H1 (cell line): ENCODE measurements around the gene ZNF606. TPM values are rescaled to one million over a fixed set of nuclear protein-coding genes. Genes with fewer than 3 reads are reported as not detected.

Experiments
- CBX8 ChIP-seq: fragments of 300-800, 300-1000 bp; sonication (generic); IDR thresholded peaks from 2 replicates; pipeline ENCODE4 v1.7.1; 2016; ENCODE audit warnings: low read depth, low read length, borderline replicate concordance
- FOSL1 ChIP-seq: IDR thresholded peaks from 2 replicates; pipeline ENCODE4 v1.6.1; 2011; ENCODE audit warnings: mild to moderate bottlenecking, low read depth, low read length, moderate library complexity; ENCODE audit not compliant: insufficient read depth
- KDM4A ChIP-seq: IDR thresholded peaks from one replicate; pipeline ENCODE4 v1.7.1; 2012; ENCODE audit warnings: low read depth, mild to moderate bottlenecking, moderate library complexity, low read length, inconsistent platforms; ENCODE audit not compliant: severe bottlenecking
- POU5F1 ChIP-seq: IDR thresholded peaks from 2 replicates; pipeline ENCODE4 v1.6.1; 2011; ENCODE audit warnings: low read depth, mild to moderate bottlenecking, low read length, moderate library complexity
- SIRT6 ChIP-seq: IDR thresholded peaks from one replicate; pipeline ENCODE4 v1.7.1; 2012; ENCODE audit warnings: low read length, inconsistent platforms
- SIX5 ChIP-seq: IDR thresholded peaks from 2 replicates; pipeline ENCODE4 v1.6.1; 2011; ENCODE audit warnings: mild to moderate bottlenecking, low read depth, low read length
- SP2 ChIP-seq: IDR thresholded peaks from 2 replicates; pipeline ENCODE4 v1.6.1; 2012; ENCODE audit warnings: mild to moderate bottlenecking, low read length, inconsistent platforms
- SP4 ChIP-seq: IDR thresholded peaks from 2 replicates; pipeline ENCODE4 v1.6.1; 2012; ENCODE audit warnings: low read length, inconsistent platforms
- SRF ChIP-seq: IDR thresholded peaks from 2 replicates; pipeline ENCODE4 v1.6.1; 2011; ENCODE audit warnings: mild to moderate bottlenecking, low read depth, low read length, moderate library complexity
- polyA plus RNA-seq, 7 experiments: library from polyadenylated mRNA; depleted of rRNA in 3 of 7; stranded (reverse) in 5 of 7; unstranded in 2 of 7; fragments of >200 nt in 5 of 7; fragments of 200-250 nt in 2 of 7; gene quantifications; 1 replicate in 5 of 7; 2 replicates in 1 of 7; 4 replicates in 1 of 7; pipeline versions ENCODE4 v1.2.1 to v1.2.3, GENCODE V29; 2011 to 2013; ENCODE audit warnings: missing spikeins in 2 of 7, mixed read lengths in 2 of 7
- total RNA-seq: library from RNA; stranded (reverse); fragmentation: NEBNext Ultra II Directional; extraction: Animal tissue kit (Norgen Biotek cat#: 25700); gene quantifications from 2 replicates; pipeline ENCODE4 v1.2.1, GENCODE V29; 2021
- TF ChIP-seq, protein P1 (sequence below): fragments of 300-600 bp; sonication (generic); IDR thresholded peaks from 2 replicates; pipeline ENCODE4 v1.7.1; 2012; ENCODE audit warnings: low read length, moderate library complexity, mild to moderate bottlenecking, inconsistent platforms; ENCODE audit not compliant: insufficient replicate concordance

ZNF606 gene
- total and polyA plus RNA-seq, 2 of the 8 experiments (the other 6 are each of a cell fraction or from before 2014, with no cell fraction given), result 5.2 to 19.3 TPM

DNA sequence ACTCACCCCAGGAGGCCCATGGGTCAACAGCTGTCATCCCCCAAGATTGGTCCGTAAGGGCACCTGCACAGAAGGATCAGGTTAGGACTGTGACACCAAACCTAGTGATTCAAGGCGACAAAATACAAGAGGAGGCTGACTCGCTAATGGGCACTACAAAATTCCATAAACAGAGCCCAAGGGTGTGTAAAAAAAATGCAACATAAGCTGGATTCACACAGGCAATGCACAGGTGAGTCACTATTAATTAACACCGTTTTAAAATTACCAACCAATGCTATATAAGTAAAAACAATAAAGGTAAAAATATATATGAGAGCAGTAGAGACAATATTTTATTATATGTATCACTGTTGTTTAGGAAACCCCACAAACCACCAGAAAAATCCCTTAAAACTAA lies 1.9 kb downstream of the ZNF606 start (continued):
- TF ChIP-seq, protein P1, sequence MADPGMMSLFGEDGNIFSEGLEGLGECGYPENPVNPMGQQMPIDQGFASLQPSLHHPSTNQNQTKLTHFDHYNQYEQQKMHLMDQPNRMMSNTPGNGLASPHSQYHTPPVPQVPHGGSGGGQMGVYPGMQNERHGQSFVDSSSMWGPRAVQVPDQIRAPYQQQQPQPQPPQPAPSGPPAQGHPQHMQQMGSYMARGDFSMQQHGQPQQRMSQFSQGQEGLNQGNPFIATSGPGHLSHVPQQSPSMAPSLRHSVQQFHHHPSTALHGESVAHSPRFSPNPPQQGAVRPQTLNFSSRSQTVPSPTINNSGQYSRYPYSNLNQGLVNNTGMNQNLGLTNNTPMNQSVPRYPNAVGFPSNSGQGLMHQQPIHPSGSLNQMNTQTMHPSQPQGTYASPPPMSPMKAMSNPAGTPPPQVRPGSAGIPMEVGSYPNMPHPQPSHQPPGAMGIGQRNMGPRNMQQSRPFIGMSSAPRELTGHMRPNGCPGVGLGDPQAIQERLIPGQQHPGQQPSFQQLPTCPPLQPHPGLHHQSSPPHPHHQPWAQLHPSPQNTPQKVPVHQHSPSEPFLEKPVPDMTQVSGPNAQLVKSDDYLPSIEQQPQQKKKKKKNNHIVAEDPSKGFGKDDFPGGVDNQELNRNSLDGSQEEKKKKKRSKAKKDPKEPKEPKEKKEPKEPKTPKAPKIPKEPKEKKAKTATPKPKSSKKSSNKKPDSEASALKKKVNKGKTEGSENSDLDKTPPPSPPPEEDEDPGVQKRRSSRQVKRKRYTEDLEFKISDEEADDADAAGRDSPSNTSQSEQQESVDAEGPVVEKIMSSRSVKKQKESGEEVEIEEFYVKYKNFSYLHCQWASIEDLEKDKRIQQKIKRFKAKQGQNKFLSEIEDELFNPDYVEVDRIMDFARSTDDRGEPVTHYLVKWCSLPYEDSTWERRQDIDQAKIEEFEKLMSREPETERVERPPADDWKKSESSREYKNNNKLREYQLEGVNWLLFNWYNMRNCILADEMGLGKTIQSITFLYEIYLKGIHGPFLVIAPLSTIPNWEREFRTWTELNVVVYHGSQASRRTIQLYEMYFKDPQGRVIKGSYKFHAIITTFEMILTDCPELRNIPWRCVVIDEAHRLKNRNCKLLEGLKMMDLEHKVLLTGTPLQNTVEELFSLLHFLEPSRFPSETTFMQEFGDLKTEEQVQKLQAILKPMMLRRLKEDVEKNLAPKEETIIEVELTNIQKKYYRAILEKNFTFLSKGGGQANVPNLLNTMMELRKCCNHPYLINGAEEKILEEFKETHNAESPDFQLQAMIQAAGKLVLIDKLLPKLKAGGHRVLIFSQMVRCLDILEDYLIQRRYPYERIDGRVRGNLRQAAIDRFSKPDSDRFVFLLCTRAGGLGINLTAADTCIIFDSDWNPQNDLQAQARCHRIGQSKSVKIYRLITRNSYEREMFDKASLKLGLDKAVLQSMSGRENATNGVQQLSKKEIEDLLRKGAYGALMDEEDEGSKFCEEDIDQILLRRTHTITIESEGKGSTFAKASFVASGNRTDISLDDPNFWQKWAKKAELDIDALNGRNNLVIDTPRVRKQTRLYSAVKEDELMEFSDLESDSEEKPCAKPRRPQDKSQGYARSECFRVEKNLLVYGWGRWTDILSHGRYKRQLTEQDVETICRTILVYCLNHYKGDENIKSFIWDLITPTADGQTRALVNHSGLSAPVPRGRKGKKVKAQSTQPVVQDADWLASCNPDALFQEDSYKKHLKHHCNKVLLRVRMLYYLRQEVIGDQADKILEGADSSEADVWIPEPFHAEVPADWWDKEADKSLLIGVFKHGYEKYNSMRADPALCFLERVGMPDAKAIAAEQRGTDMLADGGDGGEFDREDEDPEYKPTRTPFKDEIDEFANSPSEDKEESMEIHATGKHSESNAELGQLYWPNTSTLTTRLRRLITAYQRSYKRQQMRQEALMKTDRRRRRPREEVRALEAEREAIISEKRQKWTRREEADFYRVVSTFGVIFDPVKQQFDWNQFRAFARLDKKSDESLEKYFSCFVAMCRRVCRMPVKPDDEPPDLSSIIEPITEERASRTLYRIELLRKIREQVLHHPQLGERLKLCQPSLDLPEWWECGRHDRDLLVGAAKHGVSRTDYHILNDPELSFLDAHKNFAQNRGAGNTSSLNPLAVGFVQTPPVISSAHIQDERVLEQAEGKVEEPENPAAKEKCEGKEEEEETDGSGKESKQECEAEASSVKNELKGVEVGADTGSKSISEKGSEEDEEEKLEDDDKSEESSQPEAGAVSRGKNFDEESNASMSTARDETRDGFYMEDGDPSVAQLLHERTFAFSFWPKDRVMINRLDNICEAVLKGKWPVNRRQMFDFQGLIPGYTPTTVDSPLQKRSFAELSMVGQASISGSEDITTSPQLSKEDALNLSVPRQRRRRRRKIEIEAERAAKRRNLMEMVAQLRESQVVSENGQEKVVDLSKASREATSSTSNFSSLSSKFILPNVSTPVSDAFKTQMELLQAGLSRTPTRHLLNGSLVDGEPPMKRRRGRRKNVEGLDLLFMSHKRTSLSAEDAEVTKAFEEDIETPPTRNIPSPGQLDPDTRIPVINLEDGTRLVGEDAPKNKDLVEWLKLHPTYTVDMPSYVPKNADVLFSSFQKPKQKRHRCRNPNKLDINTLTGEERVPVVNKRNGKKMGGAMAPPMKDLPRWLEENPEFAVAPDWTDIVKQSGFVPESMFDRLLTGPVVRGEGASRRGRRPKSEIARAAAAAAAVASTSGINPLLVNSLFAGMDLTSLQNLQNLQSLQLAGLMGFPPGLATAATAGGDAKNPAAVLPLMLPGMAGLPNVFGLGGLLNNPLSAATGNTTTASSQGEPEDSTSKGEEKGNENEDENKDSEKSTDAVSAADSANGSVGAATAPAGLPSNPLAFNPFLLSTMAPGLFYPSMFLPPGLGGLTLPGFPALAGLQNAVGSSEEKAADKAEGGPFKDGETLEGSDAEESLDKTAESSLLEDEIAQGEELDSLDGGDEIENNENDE, result no peak
- TF ChIP-seq SRF, result no peak
- TF ChIP-seq POU5F1, result no peak
- TF ChIP-seq SIX5, result no peak
- TF ChIP-seq SP2, result no peak
- TF ChIP-seq CBX8, result no peak
- no peak for TF ChIP-seq SIRT6
- no peak for TF ChIP-seq SP4
- no peak for TF ChIP-seq KDM4A
- TF ChIP-seq FOSL1, result no peak
